GM19238 (cell line): ENCODE data around the gene CIB4.

Experiments used
- DNase-seq: peaks from one replicate; pipeline ENCODE4 v3.0.0; 2011; ENCODE audit warnings: low spot score; ENCODE audit not compliant: insufficient read length

The CIB4 gene

DNA sequence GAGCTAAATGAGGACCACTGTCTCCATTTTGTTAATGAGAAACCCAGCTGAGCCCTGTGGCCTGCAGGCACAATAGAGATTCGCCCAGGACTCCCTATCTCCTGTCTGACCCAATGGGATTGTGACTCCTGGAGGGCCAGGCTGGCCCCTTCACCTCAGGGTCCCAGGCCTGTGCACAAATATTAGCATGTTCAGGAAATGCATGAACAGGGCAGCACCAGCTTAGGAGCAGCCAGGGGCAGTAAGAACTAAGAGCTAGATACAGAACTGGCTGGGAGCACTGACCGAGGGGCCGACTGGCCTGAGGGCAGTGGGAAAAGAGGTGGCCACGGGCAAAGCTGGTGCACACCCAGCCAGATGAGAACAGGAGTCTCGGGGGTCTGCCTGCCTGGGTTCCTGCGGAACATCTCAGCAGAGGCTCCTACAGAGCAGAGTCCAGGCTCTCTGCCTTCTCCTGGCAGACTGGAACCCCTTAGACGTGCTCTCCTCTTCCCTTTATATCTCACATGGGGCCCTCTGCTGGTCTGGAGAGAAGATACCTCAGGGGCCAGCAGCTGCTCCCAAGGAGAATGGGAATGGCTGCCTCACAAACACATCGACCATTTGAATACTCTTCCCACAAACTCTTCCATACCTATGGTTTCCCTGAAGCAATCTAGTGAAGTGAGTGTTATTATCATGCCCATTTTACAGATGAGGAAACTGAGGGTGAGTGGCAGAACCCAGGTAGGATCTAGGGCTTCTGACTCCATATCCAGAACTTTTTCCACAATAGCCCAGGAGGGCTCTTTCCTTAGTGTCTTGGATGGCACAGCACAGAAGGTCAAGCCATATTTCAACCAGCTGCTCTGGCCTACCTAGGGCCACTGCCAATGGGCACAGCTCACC, 85.7 kb downstream of the CIB4 start:
- DNase-seq = no peak

GRCh38 chr2:26552641-26553374, 88.4 kb downstream of the CIB4 start:
- no peak for DNase-seq

DNA sequence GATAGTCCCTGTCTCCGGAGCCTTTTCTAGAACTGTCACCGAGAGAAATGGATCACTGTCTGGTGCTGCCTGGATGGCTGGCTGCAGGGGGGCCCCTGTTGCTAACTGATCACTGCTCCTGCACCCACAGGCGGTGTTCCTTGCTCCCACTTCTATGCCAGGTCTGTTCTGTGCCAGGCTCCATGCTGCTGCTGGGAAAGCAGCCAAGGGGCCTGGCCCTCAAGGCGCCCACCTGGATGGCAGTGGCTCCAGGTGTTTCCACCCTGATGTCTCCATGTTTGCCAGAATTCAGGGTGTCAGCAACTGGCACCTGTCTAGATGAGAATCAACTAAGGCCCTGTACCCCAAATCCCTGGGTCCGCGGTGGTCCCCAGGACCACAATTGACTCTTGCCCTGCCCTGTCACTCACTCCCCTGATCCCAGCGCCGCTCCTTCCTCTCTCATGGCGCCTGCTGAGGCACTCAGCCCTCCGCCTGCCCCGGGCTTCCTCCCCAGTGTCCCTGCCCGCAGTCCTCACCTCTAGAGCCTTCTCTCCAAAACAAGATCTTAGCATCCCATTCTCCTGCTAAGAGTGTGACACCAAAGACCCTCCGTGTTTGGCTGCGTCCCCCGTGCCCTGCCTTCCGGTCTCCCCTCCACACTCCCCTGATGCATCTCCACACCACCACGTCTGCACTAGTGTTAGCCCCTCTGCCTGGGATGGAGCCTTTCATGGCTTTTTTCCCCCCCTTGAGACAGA, 90.7 kb downstream of the CIB4 start:
- DNase-seq = no peak

DNA sequence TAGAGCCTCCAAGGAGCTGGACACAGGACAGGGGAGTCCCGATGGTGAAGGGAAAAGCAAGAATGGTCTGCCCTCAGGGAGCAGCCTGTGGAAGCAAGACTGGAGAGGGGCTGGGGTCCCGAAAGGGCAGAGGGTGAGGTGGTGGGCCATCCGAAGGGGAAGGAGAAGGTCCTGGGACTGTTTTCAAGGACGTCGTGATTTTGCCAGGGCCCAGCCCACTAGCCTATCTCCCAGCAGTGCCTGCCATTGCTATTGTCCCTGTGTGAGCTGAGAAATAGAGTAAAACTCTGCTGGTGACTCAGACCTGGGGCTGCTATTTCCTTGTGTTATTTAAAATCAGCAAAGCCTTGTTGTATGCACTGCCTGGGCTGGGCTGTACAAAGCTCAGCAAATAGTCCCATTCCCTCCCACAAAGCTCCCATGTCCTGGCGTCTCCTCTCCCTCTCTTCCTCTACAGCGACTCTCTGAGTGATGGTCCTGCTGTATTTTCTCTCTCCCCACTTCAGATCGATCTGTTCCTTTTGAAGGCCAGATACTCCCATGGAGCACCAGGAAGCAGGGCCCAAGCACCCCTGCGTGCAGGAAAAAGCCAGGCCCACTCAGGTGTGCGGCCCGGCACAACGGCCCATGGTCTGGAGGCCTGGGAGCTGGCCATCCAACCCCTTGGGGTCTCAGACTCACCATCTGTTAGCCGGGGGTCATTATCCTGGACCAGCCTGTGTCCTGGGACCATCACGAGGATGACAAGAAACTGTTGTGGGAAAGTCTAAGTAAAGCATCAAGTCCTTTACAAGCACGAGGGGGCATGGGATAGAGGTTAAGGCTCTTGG, 98.3 kb downstream of the CIB4 start:
- no peak for DNase-seq

- DNase-seq = no peak
Measured at GRCh38 chr2:26542194-26542455, 99.0 kb downstream of the CIB4 start.

DNA sequence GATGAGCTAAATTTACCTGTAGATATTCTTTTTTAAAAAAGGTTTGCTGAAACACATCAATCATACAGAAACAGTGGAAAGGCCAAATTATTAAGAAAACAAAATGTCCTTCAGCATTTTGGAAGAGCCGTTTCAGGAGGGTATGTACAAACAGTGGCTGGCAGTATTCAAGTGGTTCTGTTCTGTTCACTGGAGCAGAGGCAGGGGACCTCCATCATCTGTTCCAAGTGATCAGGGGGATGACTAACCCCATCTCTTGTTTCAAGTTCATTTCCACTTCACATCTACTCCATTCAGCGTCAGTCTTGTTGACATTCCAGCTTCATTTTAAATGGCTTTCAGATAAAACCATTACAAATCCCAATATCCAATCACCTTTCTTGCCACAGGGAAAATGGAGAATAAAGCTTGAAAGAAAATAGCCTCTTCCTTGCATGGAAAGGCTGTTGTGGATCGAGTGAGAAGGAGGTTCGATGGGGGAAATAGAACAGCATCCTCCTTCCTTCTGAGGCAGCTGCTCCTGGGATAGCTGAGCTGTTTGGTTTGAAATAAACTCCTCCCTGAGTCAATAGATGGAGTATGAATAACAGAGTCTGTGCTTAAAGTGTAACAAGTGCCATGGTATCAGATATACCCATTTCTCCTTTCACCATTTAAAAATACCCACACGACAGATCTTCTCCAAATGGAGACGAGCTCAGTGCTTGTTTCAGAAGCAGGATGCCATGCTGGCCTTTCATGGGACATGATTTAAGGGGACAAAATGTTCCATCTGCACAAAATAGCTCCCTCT, 99.6 kb downstream of the CIB4 start:
- no peak for DNase-seq

GRCh38 chr2:26540961-26541360, 100.2 kb downstream of the CIB4 start:
- no peak for DNase-seq

- no peak for DNase-seq
Measured at GRCh38 chr2:26540306-26540705, 100.9 kb downstream of the CIB4 start.

- DNase-seq = no peak
Measured at GRCh38 chr2:26537826-26538475, 103.2 kb downstream of the CIB4 start.

DNA sequence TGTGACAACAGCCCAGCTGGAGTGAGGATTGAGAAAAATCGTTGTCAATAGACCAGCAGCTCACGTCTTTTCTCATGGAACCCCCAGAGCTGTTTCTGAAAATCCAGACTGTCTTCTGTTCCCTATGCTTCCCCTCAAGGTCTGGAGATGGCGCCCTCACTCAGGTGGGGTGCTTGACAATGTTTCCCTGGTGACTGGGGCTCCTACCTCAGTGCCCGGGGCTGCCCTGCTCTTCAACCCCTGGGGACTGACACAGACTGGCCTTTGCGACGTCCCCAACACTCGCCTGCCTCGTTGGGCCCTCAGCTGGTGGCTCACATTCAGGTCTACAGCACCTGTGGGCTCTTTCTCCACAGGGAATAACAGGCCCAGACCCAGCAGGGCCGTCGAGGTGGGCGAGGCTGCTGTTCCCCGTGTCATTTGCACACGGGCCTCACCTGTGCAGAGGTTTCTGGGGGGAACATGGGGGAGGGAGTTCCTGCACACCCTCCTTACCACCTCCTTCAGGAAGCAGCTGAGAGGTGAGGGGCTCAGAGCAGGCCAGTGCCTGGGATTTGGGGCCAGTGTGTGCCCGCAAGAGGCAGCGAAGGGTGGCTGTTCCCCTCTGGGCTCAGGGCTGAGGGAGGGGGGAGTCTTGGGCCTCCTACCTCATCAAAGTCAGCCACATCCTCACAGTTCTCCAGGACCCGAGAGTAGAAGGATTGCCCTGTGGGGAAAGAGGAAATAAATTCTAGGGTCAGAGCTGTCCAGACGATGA, 103.9 kb downstream of the CIB4 start:
- no peak for DNase-seq

DNA sequence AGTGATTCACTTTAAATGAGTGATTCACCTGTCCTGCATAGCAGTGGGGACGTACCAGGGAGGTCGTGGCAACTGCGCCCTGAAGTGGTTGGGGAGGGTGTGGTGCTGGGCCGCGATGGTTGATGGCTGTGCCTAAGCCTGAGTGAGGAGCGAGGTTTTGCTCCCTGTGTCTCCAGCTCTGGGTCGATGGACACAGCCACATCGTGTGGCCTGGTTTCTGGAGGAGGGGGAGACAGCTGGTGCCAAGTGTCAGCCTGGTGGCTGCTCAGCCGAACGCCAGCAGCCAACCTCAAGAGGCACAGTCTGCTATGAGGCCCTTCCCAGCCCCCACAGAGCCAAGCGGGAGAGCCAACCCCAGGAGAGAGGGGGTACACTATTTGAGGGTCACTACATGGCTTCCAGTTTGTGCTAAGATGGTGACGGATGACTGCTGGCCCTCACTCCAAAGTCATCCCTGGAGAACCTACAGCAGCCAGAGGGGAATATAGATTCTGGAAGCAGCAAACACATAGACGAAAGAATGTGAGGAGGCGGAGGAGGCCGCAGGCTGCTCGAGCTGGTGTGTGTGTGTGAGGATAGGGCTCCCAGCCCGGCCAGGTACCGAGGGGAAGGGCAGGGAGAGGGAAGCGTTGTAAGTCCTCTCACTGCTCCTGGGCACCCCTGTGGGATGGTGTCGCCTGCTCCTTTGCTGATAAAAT, 104.6 kb downstream of the CIB4 start:
- no peak for DNase-seq

- no peak for DNase-seq
Measured at GRCh38 chr2:26535663-26536275, 105.4 kb downstream of the CIB4 start.

DNA sequence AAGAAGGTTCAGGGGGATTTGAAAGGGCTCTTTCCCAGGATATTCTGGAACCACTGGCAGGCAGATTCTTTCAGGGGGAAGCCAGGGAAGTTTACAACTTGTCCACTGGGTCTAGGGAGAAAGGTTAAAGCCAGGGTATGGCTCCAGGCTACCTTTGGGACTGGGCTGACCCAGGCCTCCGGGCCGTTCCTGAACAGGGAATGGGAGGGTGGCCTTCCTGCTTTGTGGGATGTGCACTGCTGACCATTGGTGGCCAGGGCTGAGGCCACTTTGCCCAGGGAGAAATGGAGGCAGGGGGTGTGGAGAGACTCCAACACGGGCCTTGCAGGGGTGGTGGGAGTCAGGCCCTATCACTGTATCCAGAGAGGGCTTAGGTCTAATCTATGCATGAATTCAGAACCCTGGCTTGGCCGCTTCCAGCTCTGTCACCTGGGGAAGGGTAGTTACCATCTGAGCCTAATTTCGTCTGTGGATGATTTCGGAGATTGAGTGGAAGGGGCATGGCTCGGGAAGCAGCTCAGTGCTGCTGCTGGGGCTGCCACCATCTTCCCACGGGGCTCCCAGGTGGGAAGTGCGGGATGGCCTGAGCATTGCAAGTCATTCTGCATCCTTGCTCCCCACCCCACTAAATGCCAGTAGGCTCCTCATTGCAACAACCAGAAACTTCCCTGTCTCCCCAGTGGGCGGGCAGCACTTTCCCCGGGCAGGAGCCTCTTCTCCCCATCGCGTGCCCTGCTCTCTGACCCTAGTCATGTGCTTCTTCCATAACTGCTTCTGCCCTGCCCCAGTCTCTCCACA, 106.1 kb downstream of the CIB4 start:
- DNase-seq = no peak

DNA sequence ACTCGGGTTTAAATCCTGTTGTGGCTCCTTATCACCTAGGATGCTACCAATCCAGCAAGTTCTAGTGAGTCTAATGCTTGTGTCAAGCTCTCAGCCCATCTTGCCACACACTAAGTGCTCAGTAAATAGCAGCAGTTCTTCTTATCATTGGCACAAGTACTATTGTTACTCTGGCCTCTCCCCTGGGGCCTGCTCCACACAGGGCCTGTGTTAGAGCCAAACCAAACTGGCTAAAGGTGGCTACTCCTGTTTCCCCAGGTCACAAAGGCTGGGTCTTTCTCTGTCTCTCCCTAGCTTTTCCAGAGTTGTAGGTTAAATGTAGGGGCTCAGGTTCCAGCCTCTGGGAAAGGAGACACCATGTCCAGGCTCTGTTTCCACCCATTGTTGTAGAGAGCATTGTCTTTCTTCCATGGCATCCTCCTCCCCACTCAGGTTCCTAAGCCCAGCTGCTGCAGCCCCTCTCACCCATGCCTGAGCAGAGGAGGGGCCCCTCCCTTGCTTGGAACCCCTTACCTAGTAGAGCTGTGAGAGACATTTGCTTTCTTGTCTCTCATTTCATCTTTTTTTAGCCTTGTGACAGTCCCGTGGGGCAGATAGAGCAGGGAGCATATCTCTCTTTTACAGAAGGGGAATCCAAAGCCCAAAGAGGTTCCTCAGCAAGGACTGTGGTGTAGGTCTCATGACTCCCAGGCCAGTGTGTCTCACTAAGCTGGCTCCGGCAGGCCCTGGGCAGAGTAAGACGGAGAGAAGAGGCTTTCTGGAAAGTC, 106.9 kb downstream of the CIB4 start:
- DNase-seq = no peak

DNA sequence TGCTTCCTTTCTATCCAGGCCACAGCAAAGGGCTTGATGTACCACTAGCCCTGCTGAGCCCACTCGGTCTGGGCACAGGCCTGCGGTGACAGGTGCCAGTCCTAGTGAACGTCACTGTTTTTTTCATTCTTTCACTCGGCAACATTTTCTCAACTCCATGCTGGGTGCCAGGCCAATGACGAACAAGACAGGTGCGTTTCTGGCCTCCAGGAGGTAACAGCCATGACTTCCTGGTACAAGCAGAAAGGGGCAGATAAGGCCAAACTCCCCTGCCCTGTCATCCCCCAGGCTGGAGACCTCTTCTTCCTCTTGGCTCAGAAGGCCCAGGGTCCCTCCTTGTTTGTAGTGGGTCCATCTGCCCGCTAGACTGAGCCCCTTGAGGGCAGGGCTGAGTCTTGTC, 107.5 kb downstream of the CIB4 start:
- DNase-seq = no peak

GRCh38 chr2:26532301-26533250, 108.6 kb downstream of the CIB4 start:
- DNase-seq = no peak
